ENCODE data around the gene MMP25. TPM values are rescaled to one million over a fixed set of nuclear protein-coding genes. Genes with fewer than 3 reads are reported as not detected.

MMP25 gene
- total RNA-seq, 1 experiment from 2014 or later, result 49.0 TPM

GRCh38 chr16:3099732-3100499 lies 53.6 kb downstream of the MMP25 start:
- peak overlapping the region; percentile 93 for H3K4me3 Mint-ChIP-seq
- ChIA-PET CTCF (interaction anchor here (0.7 to 8.5 kb wide), 17 partner anchors 9 to 136 kb away, joined by 3 to 68 read pairs (median 6); partner anchors contain the start of genes KREMEN2, THOC6, TNFRSF12A and ZNF205), POLR2A (interaction anchor here (0.6 to 3.4 kb wide), 19 partner anchors 10 to 92 kb away, joined by 3 to 29 read pairs (median 5); partner anchors contain the start of genes HCFC1R1, THOC6, TNFRSF12A and ZNF213)
- H3K36me3 Mint-ChIP-seq, result peaks cover 12% of the 10 kb centered on the region
- peak overlapping the region; percentile 99 for H3K27ac Mint-ChIP-seq
- DNase-seq (ENCODE audit: low spot score) (peak; percentile 95), ATAC-seq (peak; percentile 42)
- H3K27me3 Mint-ChIP-seq (ENCODE audit: low read depth), result no peaks in the 10 kb centered on the region; the same call in 1 of the 2 replicates
- H3K4me1 Mint-ChIP-seq, result peaks cover 61% of the 10 kb centered on the region
- no peaks in the 10 kb centered on the region for H3K9me3 Mint-ChIP-seq
- TF ChIP-seq MXD4 (CRISPR knock-in tag; IDR thresholded peaks at IDR 0.05; ENCODE audit: borderline replicate concordance) (no peak), ATF6 (CRISPR knock-in tag; IDR thresholded peaks at IDR 0.05) (0 out of 2 replicates have a peak, but pooled peaks have one; percentile 62), TEAD4 (CRISPR knock-in tag; IDR thresholded peaks at IDR 0.05) (no peak), MAX (CRISPR knock-in tag; IDR thresholded peaks at IDR 0.05) (0 out of 2 replicates have a peak, but pooled peaks have one; percentile 21), NFYB (CRISPR knock-in tag; conservative IDR thresholded peaks at IDR 0.05; ENCODE audit: low read depth) (no peak), FOXJ3 (CRISPR knock-in tag; IDR thresholded peaks at IDR 0.05; ENCODE audit: borderline replicate concordance) (0 out of 2 replicates have a peak, but pooled peaks have one; percentile 17), AFF4 (CRISPR knock-in tag; IDR thresholded peaks at IDR 0.05; ENCODE audit: borderline replicate concordance) (no peak), MYBL2 (CRISPR knock-in tag; IDR thresholded peaks at IDR 0.05) (no peak), E2F5 (CRISPR knock-in tag; IDR thresholded peaks at IDR 0.05) (0 out of 2 replicates have a peak, but pooled peaks have one; percentile 21), GTF2I (CRISPR knock-in tag; conservative IDR thresholded peaks at IDR 0.05) (no peak), ERG (CRISPR knock-in tag; IDR thresholded peaks at IDR 0.05) (no peak), ZNF671 (CRISPR knock-in tag; IDR thresholded peaks at IDR 0.05) (no peak), ZBTB21 (CRISPR knock-in tag; IDR thresholded peaks at IDR 0.05; ENCODE audit: borderline replicate concordance) (no peak), FOXP1 (CRISPR knock-in tag; IDR thresholded peaks at IDR 0.05; ENCODE audit: borderline replicate concordance) (no peak; the same call in 1 of the 2 replicates), CTCF (IDR thresholded peaks at IDR 0.05) (no peak), NR1H2 (CRISPR knock-in tag; IDR thresholded peaks at IDR 0.05) (0 out of 2 replicates have a peak, but pooled peaks have one; percentile 42), IRF2 (CRISPR knock-in tag; IDR thresholded peaks at IDR 0.05; ENCODE audit: borderline replicate concordance, low read depth) (no peak), JAZF1 (CRISPR knock-in tag; IDR thresholded peaks at IDR 0.05) (no peak), E2F4 (CRISPR knock-in tag; IDR thresholded peaks at IDR 0.05; ENCODE audit: borderline replicate concordance, low read depth) (no peak), ZNF396 (CRISPR knock-in tag; IDR thresholded peaks at IDR 0.05; ENCODE audit: borderline replicate concordance) (no peak), JUN (CRISPR knock-in tag; IDR thresholded peaks at IDR 0.05) (no peak), TEAD1 (CRISPR knock-in tag; IDR thresholded peaks at IDR 0.05) (peak; percentile 66; the same call in 1 of the 2 replicates), ELF4 (CRISPR knock-in tag; IDR thresholded peaks at IDR 0.05; ENCODE audit: low read depth) (no peak), E2F1 (CRISPR knock-in tag; IDR thresholded peaks at IDR 0.05) (no peak)

Data from WTC11 (cell line).